Hepatocyte (in vitro differentiated cells): ENCODE measurements around the gene NAA20.

Experiments
- EZH2 ChIP-seq: fragments of 200-600 bp; sonication (generic); IDR thresholded peaks from 2 replicates; pipeline ENCODE4 v1.6.1; 2016; ENCODE audit warnings: antibody characterized with exemption, mild to moderate bottlenecking, borderline replicate concordance
- EZH2phosphoT487 ChIP-seq: fragments of 200-600 bp; sonication (generic); IDR thresholded peaks from one replicate; pipeline ENCODE4 v1.6.1; 2018; ENCODE audit warnings: antibody characterized with exemption, mild to moderate bottlenecking, low read depth, moderate library complexity; ENCODE audit not compliant: unreplicated experiment, severe bottlenecking
- TF ChIP-seq, protein P1 (sequence below): fragments of 200-600 bp; sonication (generic); IDR thresholded peaks from 2 replicates; pipeline ENCODE4 v1.5.1; 2016; ENCODE audit warnings: antibody characterized with exemption, mild to moderate bottlenecking; ENCODE audit not compliant: poor library complexity

GRCh38 chr20:19973961-19974629 is 43.1 kb upstream of the NAA20 start:
- TF ChIP-seq, protein P1, sequence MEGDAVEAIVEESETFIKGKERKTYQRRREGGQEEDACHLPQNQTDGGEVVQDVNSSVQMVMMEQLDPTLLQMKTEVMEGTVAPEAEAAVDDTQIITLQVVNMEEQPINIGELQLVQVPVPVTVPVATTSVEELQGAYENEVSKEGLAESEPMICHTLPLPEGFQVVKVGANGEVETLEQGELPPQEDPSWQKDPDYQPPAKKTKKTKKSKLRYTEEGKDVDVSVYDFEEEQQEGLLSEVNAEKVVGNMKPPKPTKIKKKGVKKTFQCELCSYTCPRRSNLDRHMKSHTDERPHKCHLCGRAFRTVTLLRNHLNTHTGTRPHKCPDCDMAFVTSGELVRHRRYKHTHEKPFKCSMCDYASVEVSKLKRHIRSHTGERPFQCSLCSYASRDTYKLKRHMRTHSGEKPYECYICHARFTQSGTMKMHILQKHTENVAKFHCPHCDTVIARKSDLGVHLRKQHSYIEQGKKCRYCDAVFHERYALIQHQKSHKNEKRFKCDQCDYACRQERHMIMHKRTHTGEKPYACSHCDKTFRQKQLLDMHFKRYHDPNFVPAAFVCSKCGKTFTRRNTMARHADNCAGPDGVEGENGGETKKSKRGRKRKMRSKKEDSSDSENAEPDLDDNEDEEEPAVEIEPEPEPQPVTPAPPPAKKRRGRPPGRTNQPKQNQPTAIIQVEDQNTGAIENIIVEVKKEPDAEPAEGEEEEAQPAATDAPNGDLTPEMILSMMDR = no peak
- TF ChIP-seq EZH2 (no peak), EZH2phosphoT487 (no peak)
